HEK293 (cell line): Measurements from ENCODE around the gene NIN.

Experiments
- CTCF ChIA-PET: fragments of 350-600 bp; formaldehyde crosslinking; extraction: SDS; loops from one replicate; lab custom pipeline; 2021; ENCODE audit warnings: antibody characterized with exemption; lab: Yijun Ruan, JAX
- POLR2A ChIA-PET: fragments of 300-600 bp; formaldehyde crosslinking; extraction: SDS; loops from one replicate; lab custom pipeline; 2020; ENCODE audit warnings: antibody characterized with exemption, inconsistent platforms; lab: Yijun Ruan, JAX
- H3K27ac ChIP-seq: fragments of 200-500 bp; sonication (Bioruptor generic); 2 replicates; pipeline ENCODE4 v1.5.1; 2014; ENCODE audit warnings: low read depth, low read length, control low read depth, inconsistent platforms; ENCODE audit errors: extremely low read depth
- H3K36me3 ChIP-seq, 2 experiments: fragments of 200-500 bp in 1 of 2; sonication (Bioruptor generic) in 1 of 2; 1 replicate in 1 of 2; 2 replicates in 1 of 2; pipeline ENCODE4 v1.5.1; 2014 to 2017; ENCODE audit warnings: inconsistent platforms in 2 of 2, low read length in 2 of 2; ENCODE audit not compliant: control insufficient read depth in 2 of 2, insufficient read depth in 1 of 2
- H3K4me1 ChIP-seq: fragments of 200-500 bp; sonication (Bioruptor generic); 2 replicates; pipeline ENCODE4 v1.5.1; 2014; ENCODE audit warnings: mild to moderate bottlenecking, low read length, inconsistent platforms; ENCODE audit not compliant: control insufficient read depth, insufficient read depth
- H3K4me3 ChIP-seq: 2 replicates; pipeline ENCODE4 v1.5.1; 2011; ENCODE audit warnings: low read depth, mild to moderate bottlenecking, control low read depth, low read length, moderate library complexity
- H3K9me3 ChIP-seq: fragments of 200-500 bp; sonication (Bioruptor generic); 2 replicates; pipeline ENCODE4 v1.5.1; 2014; ENCODE audit warnings: low read depth, low read length, inconsistent platforms; ENCODE audit not compliant: control insufficient read depth, insufficient read depth
- BCL6B ChIP-seq: fragments of 450-650 bp; formaldehyde crosslinking; IDR thresholded peaks from 2 replicates; pipeline ENCODE4 v1.5.1; 2017; ENCODE audit warnings: missing biosample characterization, missing genetic modification characterization
- GLI4 ChIP-seq: fragments of 450-650 bp; formaldehyde crosslinking; IDR thresholded peaks from 2 replicates; pipeline ENCODE4 v1.5.1; 2016; ENCODE audit warnings: missing biosample characterization, missing genetic modification characterization
- HOXA7 ChIP-seq: sonication (generic); formaldehyde crosslinking; IDR thresholded peaks from 2 replicates; pipeline ENCODE4 v1.8.1; 2022; ENCODE audit warnings: missing genetic modification reagents, borderline replicate concordance
- KLF10 ChIP-seq: fragments of 450-650 bp; IDR thresholded peaks from 2 replicates; pipeline ENCODE4 v1.5.1; 2018; ENCODE audit warnings: missing biosample characterization, mild to moderate bottlenecking, missing genetic modification characterization
- OVOL3 ChIP-seq: fragments of 450-650 bp; formaldehyde crosslinking; IDR thresholded peaks from 2 replicates; pipeline ENCODE4 v1.5.1; 2016; ENCODE audit warnings: missing biosample characterization, missing genetic modification characterization
- SALL2 ChIP-seq: fragments of 450-650 bp; formaldehyde crosslinking; IDR thresholded peaks from 2 replicates; pipeline ENCODE4 v1.5.0; 2017; ENCODE audit warnings: missing biosample characterization, mild to moderate bottlenecking, missing genetic modification characterization, borderline replicate concordance
- SP7 ChIP-seq: fragments of 450-650 bp; formaldehyde crosslinking; IDR thresholded peaks from 2 replicates; pipeline ENCODE4 v1.5.1; 2016; ENCODE audit warnings: missing biosample characterization, missing genetic modification characterization
- TRIM28 ChIP-seq: IDR thresholded peaks from 2 replicates; pipeline ENCODE4 v1.6.1; 2011; ENCODE audit warnings: low read length, control low read depth, borderline replicate concordance
- YY1 ChIP-seq: fragments of 450-650 bp; formaldehyde crosslinking; IDR thresholded peaks from 2 replicates; pipeline ENCODE4 v1.5.1; 2018; ENCODE audit warnings: missing biosample characterization, missing genetic modification characterization
- ZBTB7A ChIP-seq: fragments of 450-650 bp; formaldehyde crosslinking; IDR thresholded peaks from 2 replicates; pipeline ENCODE4 v1.5.1; 2016; ENCODE audit warnings: low read depth, missing biosample characterization, missing genetic modification characterization
- ZIC2 ChIP-seq: fragments of 450-650 bp; formaldehyde crosslinking; IDR thresholded peaks from 2 replicates; pipeline ENCODE4 v1.5.1; 2016; ENCODE audit warnings: missing biosample characterization, missing genetic modification characterization
- ZNF121 ChIP-seq: fragments of 450-650 bp; formaldehyde crosslinking; IDR thresholded peaks from 2 replicates; pipeline ENCODE4 v1.5.1; 2016; ENCODE audit warnings: missing biosample characterization, missing genetic modification characterization
- ZNF266 ChIP-seq: fragments of 450-650 bp; formaldehyde crosslinking; IDR thresholded peaks from 2 replicates; pipeline ENCODE4 v1.5.1; 2016; ENCODE audit warnings: missing biosample characterization, missing genetic modification characterization, low read depth
- ZNF302 ChIP-seq: fragments of 450-650 bp; formaldehyde crosslinking; IDR thresholded peaks from 2 replicates; pipeline ENCODE4 v1.5.1; 2016; ENCODE audit warnings: missing biosample characterization, missing genetic modification characterization, low read depth
- ZNF341 ChIP-seq: fragments of 450-650 bp; formaldehyde crosslinking; IDR thresholded peaks from 2 replicates; pipeline ENCODE4; 2016; ENCODE audit warnings: low read depth, missing biosample characterization, missing genetic modification characterization
- ZNF366 ChIP-seq: fragments of 450-650 bp; formaldehyde crosslinking; conservative IDR thresholded peaks from 2 replicates; pipeline ENCODE4 v1.5.1; 2016; ENCODE audit warnings: missing biosample characterization, missing genetic modification characterization
- ZNF529 ChIP-seq: fragments of 450-650 bp; formaldehyde crosslinking; IDR thresholded peaks from 2 replicates; pipeline ENCODE4 v1.5.1; 2017; ENCODE audit warnings: missing genetic modification characterization, missing biosample characterization; ENCODE audit not compliant: insufficient replicate concordance
- ZSCAN16 ChIP-seq: fragments of 450-650 bp; formaldehyde crosslinking; IDR thresholded peaks from 2 replicates; pipeline ENCODE4 v1.5.1; 2016; ENCODE audit warnings: missing biosample characterization, missing genetic modification characterization
- ZSCAN30 ChIP-seq: fragments of 450-650 bp; IDR thresholded peaks from 2 replicates; pipeline ENCODE4 v1.5.1; 2018; ENCODE audit warnings: missing biosample characterization, mild to moderate bottlenecking, missing genetic modification characterization, moderate library complexity
- TF ChIP-seq, protein P1 (sequence below): fragments of 450-650 bp; formaldehyde crosslinking; IDR thresholded peaks from 2 replicates; pipeline ENCODE4 v1.5.1; 2016; ENCODE audit warnings: missing biosample characterization, missing genetic modification characterization
- TF ChIP-seq, protein P2 (sequence below): fragments of 450-650 bp; formaldehyde crosslinking; IDR thresholded peaks from 2 replicates; pipeline ENCODE4 v1.5.1; 2017; ENCODE audit warnings: missing biosample characterization, missing genetic modification characterization

Gene NIN

DNA sequence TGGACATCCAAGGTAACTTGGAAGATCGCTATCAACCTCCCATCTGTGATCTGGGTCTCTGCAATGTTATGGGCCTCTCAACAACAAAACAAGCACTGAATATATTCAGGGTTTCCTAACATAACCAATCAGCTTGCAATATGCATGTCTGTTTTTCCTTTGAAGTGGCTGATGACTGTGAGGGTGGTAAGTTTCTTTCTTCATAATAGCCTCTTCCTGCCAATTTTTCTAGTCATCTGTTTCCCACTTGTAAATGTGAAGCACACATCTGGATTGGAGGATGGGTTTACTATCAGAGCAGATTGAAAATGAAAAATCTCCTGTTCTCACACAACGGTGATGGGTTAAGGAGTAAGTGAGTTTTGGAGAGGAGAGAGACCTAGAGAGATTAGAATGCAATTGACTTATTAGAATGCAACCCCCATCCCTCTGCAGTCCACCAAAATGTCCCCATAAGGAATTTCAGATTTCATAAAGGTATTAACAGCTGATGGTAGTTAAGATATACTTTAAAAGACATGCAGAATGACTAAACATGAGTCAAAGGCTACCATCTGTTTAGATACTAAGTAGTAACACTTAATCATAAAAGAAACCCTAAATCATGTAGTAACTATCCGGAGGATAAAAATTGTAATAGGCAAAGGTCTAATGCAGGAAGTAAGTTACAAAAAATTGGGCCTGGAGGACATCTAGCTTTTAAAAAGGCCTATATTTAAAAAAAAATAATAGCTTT is 104.4 kb downstream of the NIN start:
- Histone ChIP-seq H3K27ac (no peak overlapping the region), H3K4me3 (no peak overlapping the region), H3K4me1 (0 out of 2 replicates have a peak, but pooled peaks cover 2% of the 10 kb centered on the region), H3K36me3 (peaks cover 36 to 74% of the 10 kb centered on the region in 2 experiments), H3K9me3 (no peaks in the 10 kb centered on the region)
- CTCF ChIA-PET: interaction anchor here (1.6 to 1.7 kb wide), 2 partner anchors 12 to 47 kb away, joined by 3 to 5 read pairs; no protein-coding TSS in a partner anchor
- no peak for TF ChIP-seq ZNF529
- no peak for TF ChIP-seq TRIM28
- TF ChIP-seq YY1 (tag by site-specific recombination): no peak
- TF ChIP-seq ZBTB7A: no peak
- TF ChIP-seq ZNF341: no peak
- no peak for TF ChIP-seq ZIC2 (tag by site-specific recombination)
- no peak for TF ChIP-seq ZNF266 (tag by site-specific recombination)
- TF ChIP-seq SALL2 (tag by site-specific recombination): no peak
- TF ChIP-seq GLI4 (tag by site-specific recombination): no peak
- TF ChIP-seq ZNF121 (tag by site-specific recombination): no peak
- no peak for TF ChIP-seq ZNF366 (tag by site-specific recombination)
- no peak for TF ChIP-seq ZNF302
- TF ChIP-seq, all 188 proteins: peak for 0
- POLR2A ChIA-PET: no interaction called here

DNA sequence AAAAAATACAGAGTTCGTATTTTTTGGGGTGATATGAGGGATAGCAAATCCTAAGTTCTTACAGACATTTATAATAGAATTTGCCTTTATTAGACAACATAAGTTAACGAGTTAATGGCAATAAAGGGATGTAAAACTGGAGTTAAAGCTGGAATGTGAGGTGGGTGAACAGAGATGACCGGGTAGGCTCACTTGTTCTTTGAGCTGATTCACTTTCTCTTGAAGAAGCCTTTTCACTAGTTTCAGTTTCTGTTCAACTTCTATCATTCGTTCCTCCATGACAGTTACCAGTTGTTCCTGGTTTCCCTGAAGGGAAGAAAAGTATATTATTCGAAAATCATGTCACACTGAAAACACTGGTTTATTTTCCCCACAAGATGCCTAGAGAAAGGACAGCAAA is 105.2 kb downstream of the NIN start:
- POLR2A ChIA-PET: no interaction called here
- TF ChIP-seq, protein P1, sequence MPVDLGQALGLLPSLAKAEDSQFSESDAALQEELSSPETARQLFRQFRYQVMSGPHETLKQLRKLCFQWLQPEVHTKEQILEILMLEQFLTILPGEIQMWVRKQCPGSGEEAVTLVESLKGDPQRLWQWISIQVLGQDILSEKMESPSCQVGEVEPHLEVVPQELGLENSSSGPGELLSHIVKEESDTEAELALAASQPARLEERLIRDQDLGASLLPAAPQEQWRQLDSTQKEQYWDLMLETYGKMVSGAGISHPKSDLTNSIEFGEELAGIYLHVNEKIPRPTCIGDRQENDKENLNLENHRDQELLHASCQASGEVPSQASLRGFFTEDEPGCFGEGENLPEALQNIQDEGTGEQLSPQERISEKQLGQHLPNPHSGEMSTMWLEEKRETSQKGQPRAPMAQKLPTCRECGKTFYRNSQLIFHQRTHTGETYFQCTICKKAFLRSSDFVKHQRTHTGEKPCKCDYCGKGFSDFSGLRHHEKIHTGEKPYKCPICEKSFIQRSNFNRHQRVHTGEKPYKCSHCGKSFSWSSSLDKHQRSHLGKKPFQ (tag by site-specific recombination): no peak
- TF ChIP-seq HOXA7 (CRISPR knock-in tag): no peak
- TF ChIP-seq, all 188 proteins: peak for 0
- 0 out of 2 replicates have a peak, but pooled peaks cover 2% of the 10 kb centered on the region for H3K4me1 ChIP-seq
- CTCF ChIA-PET: interaction anchor here (0.5 to 2.7 kb wide), 2 partner anchors 11 to 106 kb away, joined by 3 to 16 read pairs; no protein-coding TSS in a partner anchor
- no peaks in the 10 kb centered on the region for H3K9me3 ChIP-seq
- H3K36me3 ChIP-seq: peaks cover 36 to 73% of the 10 kb centered on the region in 2 experiments
- H3K4me3 ChIP-seq: no peak overlapping the region
- H3K27ac ChIP-seq: no peak overlapping the region

DNA sequence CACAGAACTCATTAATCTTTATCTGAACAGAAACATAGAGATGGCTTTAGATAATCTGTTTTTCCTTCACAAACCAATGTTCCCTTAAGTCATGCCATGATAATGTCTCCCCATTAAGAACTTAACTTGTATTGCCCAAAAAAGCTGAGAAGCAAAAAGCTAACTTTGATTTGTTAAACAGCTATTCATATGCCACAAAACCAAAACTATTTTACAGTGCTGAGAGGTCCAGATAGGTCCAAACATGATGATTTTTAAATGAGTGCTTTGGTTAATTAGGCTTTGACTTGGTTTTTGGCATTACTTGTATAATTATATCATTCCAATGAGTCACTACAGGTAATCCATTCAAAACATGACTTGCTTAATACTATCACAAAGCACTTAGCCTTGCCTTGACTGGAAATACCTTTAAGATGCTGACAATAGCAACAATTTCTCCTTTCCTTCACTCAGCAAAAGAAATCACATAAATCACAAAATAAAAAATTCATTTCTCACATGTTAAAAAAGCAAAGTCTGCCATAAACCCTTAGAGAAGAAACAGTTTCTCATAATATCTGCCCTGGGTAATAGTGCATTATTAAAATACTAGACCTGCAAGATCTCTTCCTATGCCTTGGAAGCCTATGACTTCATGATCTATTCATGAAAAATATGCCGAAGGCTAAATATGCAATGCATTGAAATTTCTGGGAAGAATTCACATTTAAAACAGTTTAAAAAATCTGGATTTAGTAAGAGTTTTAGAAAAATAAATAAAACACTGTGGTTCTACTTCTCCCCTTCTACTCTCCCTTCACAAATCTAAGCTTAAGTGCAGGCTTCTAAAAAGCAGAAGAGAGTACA is 110.8 kb downstream of the NIN start:
- TF ChIP-seq BCL6B (tag by site-specific recombination): no peak
- TF ChIP-seq SP7 (tag by site-specific recombination): no peak
- TF ChIP-seq, protein P2, sequence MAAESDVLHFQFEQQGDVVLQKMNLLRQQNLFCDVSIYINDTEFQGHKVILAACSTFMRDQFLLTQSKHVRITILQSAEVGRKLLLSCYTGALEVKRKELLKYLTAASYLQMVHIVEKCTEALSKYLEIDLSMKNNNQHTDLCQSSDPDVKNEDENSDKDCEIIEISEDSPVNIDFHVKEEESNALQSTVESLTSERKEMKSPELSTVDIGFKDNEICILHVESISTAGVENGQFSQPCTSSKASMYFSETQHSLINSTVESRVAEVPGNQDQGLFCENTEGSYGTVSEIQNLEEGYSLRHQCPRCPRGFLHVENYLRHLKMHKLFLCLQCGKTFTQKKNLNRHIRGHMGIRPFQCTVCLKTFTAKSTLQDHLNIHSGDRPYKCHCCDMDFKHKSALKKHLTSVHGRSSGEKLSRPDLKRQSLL (tag by site-specific recombination): no peak
- TF ChIP-seq ZNF121 (tag by site-specific recombination): no peak
- TF ChIP-seq KLF10 (tag by site-specific recombination): no peak
- TF ChIP-seq OVOL3 (tag by site-specific recombination): no peak
- no peak for TF ChIP-seq ZSCAN16
- no peak for TF ChIP-seq ZSCAN30 (tag by site-specific recombination)
- Histone ChIP-seq H3K4me1 (0 out of 2 replicates have a peak, but pooled peaks cover 2% of the 10 kb centered on the region), H3K36me3 (peaks cover 22 to 27% of the 10 kb centered on the region in 2 experiments), H3K9me3 (no peaks in the 10 kb centered on the region), H3K4me3 (no peak overlapping the region), H3K27ac (no peak overlapping the region)
- CTCF ChIA-PET: interaction anchor here (0.9 to 1.2 kb wide), 2 partner anchors 53 to 146 kb away, joined by 3 to 5 read pairs; no protein-coding TSS in a partner anchor
- POLR2A ChIA-PET: no interaction called here
